ENCODE measurements around the gene LIN7A.

DNA sequence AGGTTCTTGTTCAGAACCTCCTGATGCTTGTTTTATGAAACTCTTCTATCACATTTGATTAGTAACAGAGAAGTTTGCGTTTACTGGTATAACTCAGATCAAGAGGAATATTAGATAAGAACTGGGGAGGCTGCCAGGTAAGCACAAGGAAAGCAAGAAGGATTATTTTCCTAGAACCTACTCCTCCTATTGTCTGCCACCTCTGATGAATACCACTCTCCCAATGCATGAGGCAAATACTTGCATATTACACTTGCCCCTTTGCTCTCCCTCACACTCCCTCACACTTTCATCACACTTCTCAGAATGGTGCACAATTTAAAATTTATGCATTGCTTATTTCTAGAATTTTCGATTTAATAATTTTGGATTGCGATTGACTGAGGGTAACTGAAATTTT is 43.6 kb downstream of the LIN7A start:
- TF ChIP-seq, protein P1, sequence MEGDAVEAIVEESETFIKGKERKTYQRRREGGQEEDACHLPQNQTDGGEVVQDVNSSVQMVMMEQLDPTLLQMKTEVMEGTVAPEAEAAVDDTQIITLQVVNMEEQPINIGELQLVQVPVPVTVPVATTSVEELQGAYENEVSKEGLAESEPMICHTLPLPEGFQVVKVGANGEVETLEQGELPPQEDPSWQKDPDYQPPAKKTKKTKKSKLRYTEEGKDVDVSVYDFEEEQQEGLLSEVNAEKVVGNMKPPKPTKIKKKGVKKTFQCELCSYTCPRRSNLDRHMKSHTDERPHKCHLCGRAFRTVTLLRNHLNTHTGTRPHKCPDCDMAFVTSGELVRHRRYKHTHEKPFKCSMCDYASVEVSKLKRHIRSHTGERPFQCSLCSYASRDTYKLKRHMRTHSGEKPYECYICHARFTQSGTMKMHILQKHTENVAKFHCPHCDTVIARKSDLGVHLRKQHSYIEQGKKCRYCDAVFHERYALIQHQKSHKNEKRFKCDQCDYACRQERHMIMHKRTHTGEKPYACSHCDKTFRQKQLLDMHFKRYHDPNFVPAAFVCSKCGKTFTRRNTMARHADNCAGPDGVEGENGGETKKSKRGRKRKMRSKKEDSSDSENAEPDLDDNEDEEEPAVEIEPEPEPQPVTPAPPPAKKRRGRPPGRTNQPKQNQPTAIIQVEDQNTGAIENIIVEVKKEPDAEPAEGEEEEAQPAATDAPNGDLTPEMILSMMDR (IDR thresholded peaks at IDR 0.05; ENCODE audit: borderline replicate concordance, extremely low read depth, low read length, poor library complexity, severe bottlenecking), result no peak
- TF ChIP-seq EZH2 (IDR thresholded peaks at IDR 0.05; ENCODE audit: borderline replicate concordance, low read depth, low read length, severe bottlenecking), result no peak
